GM19467 (cell line): ENCODE data around the gene CDC16.

Source experiments
- ATAC-seq: cut with Tn5 transposase; IDR thresholded peaks from one replicate; pipeline ENCODE4 v1.9.1; 2021; ENCODE audit warnings: mild to moderate bottlenecking, moderate library complexity; ENCODE audit not compliant: unreplicated experiment

Gene CDC16

DNA sequence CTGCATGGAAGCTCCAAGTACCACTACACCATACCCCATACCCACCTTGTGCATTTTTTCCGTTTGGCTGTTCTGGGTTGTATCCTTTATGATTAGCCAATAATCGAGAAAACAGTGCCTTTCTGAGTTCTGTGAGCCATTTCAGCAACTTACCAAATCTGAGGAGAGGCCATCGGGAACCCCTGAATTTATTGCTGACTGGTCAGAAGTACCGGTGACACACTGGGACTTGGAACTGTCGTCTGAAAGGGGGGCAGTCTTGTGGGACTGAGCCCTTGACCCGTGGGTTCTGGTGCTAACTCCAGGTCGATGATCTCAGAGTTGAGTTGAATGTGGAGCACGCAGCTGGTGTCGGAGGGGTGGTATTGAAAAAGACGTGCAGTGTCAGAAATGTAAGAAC lies 61.8 kb downstream of the CDC16 start:
- ATAC-seq = no peak

DNA sequence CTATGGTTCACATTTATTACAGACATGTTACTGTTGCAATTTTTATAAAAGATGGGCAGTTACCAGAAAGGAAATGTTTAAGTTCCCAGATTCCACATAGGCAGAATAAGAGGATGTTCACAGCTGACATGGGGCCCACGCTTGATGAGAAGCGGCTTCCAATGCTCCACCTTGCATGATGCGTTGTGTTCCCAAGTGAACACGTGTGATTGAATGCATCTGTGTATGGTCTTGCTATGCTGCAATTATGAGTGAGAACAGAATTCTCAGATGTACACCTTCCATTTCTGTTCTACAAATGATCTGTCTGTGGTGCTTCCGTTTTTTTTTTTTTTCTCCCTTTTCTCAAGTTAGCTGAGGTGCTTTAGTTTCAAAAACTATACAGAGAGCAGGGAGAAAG lies 62.2 kb downstream of the CDC16 start:
- ATAC-seq = no peak

DNA sequence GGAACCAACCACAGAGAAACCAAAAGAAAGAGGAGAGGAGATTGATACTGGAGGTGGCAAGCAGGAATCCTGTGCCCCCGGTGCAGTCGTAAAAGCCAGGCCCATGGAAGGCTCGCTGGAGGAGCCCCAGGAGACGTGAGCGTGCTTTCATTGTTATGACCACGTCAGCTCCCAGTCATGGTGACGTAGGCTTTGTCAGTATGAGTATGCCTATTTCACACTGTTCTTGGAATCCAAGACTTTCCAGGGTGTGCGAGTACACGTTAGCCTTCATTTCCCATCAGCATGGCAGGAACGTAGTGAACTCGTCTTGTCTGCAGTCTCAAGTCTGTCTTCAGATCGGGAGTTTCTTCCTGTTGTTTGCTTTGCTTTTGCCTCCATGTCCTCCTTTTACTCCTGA lies 64.2 kb downstream of the CDC16 start:
- ATAC-seq = no peak

DNA sequence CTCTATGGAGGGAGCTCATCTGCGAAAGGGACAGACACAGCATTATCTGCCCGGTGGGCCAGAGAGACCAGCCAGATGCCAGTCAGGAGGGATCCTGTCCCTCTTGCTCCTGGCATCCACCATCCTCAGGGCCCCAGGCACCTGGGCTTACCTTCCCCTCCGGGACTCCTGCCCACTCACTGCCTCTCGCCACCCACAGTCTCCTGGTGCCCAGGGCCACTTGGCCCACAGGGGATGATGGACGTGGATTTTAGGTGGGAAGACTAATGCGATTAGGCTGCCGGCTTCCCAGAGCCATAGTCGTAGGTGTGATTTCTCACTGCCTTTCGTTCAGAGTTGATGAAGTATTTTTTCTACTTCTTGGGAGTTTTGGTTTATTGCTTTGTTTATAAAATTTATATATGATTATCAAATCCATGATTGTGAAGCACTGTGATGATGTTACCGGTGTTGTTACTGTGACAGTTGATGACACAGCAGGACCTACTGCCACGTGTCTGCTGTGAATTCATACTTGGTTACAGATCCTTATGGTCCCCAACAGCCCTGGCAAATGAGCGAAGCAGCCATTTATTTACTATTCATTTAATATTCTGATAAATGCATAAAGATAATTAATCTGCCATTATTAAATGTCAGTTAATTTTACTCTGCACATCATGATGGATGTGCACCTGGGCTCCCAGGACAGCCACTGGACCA lies 65.1 kb downstream of the CDC16 start:
- no peak for ATAC-seq

DNA sequence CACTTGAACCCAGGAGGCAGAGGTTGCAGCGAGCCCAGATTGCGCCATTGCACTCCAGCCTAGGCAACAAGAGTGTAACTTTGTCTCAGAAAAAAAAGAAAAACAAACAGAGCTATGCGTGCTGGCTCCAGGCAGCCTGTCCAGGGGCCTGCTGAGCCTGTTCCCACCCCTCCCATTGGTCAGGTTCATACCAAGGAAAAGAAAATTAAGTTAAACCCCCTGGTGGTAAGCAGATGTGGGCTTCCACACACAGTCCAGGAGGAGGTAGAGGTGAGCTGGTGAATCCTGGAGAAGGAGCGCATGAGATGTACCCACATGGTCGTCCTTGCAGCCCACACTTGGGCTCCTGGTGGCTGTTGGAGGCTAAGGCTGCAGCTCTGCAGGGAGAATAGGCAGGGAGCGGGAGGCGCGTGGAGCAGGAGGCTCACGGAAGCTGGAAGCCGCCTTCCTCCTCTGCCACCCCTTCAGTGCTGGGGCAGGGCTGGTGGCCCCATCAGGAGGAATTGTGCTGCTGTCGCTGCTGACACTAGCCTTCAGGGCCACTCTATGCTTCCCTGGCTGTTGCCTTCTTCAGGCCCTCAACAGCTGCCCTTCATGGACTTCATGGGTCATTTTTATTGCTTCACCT lies 69.1 kb downstream of the CDC16 start:
- ATAC-seq = no peak

DNA sequence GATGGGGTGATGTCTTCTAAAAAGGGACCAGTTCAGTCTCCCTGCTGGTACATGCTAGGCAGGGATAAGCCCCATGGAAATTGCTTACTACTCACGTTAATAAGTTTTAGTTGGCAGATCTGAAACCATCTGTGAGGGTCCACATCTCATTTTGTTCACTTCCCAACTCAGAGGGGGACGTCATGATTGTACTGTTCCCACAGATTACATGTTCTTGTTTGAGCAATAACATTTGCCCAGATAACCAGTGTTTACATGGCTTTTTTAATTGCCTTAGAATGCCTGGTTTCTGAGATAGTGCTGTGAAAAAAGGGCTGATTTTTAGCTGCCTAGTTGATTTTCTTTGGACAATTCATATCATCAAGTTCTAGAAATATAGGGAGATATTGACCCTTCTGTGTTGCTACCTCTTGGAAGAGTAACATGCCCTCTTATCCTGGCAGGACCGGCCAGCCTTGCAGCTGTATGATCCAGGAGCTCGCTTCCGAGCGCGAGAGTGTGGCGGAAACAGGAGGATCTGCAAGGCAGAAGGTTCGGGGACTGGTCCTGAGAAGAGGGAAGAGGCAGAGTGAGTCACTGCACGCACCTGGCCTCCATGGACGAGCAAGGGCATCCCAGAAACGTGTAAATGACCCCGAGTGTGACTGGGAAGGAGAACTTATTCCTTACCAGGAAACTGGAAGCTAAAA lies 69.8 kb downstream of the CDC16 start:
- no peak for ATAC-seq

DNA sequence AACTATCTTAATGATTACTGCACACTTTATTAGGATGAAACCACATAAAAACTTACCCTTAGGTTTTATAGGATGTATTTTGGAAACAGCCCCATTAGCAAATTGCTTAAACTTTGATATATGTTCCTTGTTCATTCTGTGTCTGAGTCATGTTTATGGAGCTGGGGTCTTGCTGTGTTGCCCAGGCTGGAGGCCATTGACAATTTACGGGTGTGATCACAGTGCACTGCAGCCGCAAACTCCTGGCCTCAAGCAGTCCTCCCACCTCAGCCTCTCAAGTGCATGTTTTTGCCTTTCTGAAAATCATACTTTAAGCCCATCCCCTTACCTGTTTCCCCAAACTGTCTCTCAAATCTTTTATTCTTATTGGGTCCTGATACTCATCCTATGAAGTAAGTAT lies 74.4 kb downstream of the CDC16 start:
- no peak for ATAC-seq

DNA sequence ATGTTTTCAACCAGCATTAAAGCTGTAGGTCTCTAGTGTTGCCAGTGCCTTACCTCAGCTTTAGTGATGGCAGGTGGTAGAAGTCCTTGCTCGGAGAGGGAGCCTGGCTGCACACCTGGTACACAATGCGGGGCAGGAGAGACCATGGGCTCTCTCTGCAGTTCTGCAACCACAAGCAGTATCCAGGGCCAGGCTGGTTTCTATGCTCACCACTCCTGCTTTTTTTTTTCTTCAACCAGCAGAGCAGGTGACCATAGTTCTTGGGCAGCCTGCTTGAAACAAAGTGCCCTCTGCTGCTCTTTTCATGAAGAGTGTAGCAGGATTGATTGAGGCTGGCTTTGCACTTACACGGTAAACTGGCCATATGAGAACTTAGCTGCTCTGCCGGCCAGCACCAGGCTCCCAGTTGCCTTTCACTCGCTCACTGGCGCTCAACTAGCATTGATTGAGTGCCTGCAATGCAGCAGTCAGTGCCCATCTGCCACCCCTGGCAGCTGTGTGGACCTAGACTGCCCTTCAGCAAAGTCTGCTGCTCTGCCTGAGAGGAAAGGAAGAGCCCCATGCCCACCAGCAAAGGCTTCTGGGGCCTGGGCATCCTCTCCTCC lies 75.2 kb downstream of the CDC16 start:
- no peak for ATAC-seq

DNA sequence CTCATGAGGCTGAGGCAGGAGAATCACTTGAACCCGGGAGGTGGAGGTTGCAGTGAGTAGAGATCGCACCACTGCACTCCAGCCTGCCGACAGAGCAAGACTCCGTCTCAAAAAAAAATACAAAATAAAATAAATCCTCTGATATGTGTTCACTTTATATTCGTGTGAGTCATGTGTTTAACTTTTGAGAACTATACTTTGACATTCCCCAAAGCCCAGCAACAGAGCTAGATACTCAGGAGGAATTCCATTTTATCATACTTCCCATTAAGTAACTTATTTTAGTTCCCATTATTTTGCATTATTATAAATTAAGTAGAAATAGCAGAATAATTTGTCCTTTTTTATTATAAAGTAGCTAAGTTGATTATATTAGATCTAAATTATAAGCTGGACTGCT lies 76.3 kb downstream of the CDC16 start:
- ATAC-seq = no peak

DNA sequence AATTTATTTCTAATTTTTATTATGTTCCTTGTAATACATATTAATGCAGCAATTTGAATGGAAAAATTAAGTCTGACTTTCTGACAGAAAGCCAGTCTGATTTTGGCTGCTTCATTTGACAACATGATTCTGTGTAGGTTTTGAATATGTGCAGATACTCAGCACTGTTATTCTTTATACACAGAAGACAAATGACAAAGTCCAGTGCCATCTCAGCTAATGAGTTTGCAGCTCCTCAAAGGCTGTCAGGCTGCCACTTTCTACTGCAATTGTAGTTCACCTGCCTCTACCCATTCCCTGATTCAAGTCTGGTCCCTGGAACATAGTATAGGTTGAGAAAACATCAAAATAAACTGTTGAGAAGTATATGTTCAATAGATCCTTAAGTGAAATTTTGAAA lies 76.7 kb downstream of the CDC16 start:
- no peak for ATAC-seq

DNA sequence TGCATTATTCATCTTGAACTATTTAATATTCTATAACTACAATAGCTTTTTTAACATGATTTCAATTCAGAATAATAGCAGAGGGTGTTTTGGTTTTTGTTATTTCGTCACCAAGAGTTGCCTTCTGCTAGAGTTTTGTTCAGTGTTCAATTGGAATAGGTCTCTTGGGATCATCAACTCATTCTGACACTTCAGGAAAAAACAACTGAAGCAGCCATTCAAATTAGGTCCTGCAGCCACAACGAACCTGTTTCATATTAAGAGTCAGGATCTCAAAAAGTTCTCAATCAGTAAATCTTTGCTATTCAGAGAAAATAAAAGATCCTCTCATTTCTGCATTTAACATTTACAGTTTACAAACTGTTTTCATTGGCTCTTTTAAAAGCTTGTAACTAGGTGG lies 77.2 kb downstream of the CDC16 start:
- ATAC-seq = no peak

DNA sequence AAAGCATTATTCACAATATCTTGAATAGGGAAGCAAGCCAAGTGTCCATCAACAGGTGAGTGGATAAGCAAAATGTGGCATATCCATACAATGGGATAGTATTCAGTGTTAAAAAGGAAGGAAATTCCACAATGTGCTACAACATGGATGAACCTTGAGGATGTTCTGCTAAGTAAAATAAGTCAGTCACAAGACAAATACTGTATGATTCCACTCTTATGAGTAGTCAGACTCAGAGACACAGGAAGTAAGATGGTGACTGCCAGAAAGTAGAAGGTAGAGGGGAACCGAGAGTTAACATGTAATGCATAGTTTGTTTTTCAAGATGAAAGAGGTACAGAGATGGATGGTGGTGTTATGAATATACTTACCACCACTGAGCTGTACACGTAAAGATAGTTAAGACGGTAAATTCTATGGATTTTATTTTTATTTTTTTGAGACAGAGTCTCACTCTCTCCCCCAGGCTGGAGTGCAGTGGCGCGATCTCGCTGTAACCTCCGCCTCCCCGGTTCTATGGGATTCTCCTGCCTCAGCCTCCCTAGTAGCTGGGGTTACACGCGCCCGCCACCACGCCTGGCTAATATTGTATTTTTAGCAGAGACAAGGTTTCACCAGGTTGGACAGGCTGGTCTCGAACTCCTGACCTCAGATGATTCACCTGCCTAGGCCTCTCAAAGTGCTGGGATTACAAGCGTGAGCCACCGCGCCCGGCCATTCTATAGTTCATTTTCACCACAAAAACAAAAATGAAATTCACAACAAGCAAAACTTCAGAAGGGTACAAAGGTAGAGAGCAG lies 78.6 kb downstream of the CDC16 start:
- no peak for ATAC-seq

DNA sequence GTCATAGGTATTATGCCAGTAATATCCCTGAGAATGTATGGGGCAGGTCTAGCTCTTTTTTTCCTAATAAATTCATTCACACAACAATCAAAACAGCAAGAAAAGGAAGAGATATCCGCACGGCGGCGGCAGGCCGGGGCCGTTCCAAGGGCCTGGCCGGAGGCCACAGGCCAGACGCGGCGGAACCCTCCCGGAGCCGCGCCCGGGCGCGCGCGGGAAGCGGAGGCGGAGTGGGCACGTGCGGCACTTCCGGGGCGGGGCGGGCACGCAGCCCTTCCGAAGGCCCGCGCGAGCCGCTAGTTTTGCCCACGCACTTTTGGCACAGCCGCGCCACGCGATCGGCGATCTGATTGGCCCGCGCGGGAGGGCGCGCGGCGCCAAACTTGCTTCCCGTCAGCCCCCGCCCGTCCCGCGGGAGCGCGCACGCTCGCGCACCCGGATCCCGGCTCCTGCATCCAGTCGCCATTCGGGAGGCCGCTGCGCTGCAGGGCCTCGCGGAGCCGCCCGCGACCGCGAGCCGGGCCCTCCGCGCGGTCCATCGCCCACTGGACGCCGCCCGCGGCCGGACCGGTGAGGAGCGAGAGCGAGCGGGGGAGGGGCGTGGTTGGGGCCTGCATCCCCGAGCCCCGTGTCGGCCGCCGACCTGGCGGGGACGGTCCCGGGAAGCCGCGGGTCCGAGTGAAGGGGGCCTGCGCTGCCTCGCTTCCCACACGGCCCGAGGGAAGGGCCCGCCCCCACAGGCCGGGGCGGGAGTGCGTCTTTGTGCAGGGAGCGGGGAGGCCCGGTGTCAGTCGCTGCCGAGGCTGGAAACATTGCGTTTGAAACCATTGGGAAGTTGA lies 79.6 kb downstream of the CDC16 start, which contains the start of gene CHAMP1:
CHAMP1 (plus strand) TSS at position 430 of the 839 bp plus-strand sequence. CDS start 9,340 bp downstream, outside the sequence.
- ATAC-seq = peak; percentile 84

DNA sequence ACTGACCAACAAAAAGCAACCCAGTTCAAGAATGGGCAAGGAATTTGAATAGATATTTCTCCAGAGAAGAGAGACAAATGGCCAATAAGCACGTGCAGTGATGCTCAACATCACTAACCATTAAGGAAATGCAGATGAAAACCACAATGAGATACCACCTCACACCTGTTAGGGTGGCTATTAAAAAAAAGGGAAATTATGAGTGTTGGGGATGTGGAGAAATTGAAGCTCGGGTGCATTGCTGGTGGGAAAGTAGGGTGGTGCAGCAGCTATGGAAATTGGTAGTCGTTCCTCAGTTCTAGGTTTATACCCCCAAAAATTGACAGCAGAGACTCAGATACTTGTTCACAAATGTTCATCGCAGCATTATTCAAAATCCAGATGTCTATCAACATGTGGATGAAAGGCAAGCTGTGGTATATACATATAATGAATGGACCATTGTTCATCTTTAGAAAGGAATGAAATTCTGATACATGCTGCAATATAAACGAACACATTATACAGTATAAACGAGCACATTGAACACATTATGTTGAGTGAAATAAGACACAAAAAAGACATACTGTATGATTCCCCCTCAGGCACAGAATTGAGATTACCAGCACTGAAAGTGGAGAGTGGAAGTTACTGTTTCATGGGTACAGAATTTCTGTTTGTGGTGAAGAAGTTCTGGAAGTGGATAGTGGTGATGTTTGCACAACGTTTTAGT lies 80.5 kb downstream of the CDC16 start:
- ATAC-seq = no peak

DNA sequence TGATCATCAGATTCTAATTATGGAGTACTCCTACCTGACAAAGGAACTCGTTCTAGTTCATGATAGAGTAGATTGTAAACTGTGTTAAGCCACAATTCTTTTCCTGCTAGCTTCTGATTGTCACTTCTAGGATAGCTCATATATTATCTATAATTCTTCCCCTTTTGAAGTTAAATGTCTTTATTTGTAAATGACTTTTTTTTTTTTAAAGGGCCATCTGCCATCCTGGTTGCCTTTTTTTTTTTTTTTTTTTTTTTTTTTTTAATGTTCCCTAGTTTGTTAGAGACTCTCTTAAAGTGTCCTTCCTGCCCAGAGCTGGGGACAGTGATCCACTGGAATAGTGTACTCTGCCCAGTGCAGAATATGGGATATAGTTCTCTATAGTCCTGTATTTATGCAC lies 83.9 kb downstream of the CDC16 start:
- ATAC-seq = no peak

DNA sequence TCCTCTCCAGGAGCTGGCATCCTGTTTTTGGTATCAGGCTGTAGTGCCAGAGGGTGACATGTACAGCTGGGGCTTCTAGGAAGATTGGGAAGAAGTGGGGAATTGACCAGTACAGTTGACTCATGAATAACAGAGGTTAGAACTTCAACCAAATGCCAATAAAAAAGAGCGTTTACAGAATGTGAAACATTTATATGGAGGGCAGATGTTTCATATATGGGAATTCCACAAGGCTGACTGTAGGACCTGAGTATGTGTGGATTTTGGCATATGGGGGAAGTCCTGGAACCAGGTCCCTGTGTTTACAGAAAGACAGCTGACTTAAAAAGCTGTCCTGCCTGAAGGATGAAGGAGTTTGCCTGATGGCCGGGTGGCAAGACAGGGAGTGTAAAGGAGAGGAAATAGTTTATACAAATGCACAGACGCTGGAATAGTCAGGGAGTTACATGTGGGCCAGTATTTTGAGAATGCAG lies 84.8 kb downstream of the CDC16 start:
- no peak for ATAC-seq

DNA sequence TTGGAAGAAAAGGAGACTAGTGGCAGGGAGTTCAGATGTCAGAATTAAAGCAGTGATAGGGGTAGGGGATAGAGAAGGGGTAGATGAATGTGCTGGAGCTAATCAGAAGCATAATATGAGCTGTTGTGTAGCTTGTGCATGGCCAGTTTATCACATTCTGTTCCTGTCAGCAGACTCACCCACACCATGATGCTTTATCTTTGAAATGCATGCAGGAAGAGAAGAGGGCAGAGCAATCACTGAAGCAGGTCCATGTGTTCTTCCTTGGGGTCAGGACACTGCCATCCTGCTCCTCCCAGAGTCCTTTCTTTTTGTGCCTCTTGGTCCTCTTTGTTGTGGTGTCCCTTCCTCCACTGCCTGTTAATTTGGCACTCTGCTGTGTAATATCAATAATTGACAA lies 85.4 kb downstream of the CDC16 start:
- ATAC-seq = no peak

DNA sequence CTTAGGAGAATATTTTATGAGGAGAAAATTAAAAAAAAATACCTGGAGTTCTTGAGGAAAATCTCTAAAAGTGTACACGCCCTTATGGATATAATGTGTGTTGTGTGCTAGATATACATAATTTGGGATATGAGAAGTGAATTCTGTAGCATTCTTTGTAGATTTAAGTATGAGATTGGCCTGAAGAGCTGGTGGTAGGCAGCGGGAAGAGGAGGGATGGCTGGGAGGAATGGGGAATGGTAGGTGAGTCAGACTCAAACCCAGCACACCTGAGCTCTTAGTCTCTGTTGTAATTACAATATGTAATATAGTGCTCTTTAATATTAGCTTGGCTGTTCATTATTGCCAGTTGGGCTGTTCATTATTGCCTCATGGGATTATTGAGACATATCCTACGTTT lies 86.6 kb downstream of the CDC16 start:
- no peak for ATAC-seq
